ENCODE measurements around the gene PRTG.

DNA sequence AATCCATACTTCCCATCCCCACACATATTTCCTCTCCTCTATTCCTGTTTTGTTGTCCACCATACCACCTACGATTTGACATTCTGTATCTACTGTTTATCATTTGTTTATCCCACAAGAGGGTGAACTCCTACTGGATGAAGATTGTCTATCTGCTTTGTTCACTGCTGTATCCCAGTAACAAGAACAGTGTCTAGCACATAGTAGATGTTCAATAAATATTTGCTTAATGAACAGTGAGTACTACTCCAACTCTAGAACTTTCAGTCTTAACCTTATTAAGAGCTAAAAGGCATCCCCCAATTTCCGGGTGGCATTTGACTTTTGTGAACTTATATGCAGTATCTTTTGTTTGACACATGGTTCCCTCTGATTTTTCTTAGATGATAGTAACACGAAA, 156.1 kb downstream of the PRTG start:
- TF ChIP-seq POLR2A (IDR thresholded peaks at IDR 0.05), result no peak
- TF ChIP-seq CTCF (IDR thresholded peaks at IDR 0.05), result no peak

Measured in adrenal gland (tissue), 5 donors.